Hematopoietic multipotent progenitor cell treated with erythropoietin and hydrocortisone succinate and interleukin-3 and kit ligand, for 8 days (in vitro differentiated cells): ENCODE results near the gene KCNJ3.

Source experiments
- DNase-seq: peaks from one replicate; pipeline ENCODE4 v3.0.0-alpha.2; 2015

The KCNJ3 gene

GRCh38 chr2:154707994-154708575, 9.6 kb downstream of the KCNJ3 start:
- no peak for DNase-seq

DNA sequence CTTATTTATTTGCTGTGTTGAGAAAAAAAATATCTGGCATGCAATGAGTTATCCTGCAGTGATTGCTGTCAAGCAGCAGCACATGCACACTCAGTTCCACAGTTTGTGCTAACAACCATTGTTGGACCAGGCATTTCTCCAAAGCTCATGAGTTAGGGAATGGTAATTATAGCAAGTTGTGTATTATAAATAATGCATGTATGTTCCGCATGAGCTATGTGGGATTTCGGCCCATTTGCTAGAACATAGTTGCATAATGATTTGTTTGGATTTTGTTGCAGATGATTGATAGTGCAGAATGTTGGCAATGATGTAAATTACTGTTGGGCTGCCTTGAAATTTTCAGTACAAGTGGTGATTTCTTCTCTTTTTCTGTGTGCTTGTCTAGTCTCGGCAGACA, 10.7 kb downstream of the KCNJ3 start:
- DNase-seq, result no peak

DNA sequence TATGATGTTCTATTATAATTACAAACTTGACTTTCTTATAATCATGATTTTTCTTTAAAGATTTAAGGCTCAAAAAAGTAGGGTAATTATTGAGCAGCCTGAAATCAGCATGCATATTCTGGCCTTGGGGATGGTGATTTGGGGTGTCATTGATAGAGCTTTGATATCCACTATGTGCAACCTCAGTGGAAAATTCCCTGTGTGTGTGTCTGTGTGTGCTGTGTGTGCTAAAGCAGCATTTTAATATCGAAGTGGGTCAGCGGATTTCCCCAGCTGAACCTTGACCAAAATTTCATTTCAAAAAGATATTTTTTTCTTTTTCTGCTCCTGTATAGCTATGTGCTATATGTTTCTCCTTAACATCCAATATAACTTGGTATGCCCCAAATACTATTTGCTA, 11.6 kb downstream of the KCNJ3 start:
- DNase-seq, result no peak

GRCh38 chr2:154710685-154711084, 12.2 kb downstream of the KCNJ3 start:
- DNase-seq, result no peak

DNA sequence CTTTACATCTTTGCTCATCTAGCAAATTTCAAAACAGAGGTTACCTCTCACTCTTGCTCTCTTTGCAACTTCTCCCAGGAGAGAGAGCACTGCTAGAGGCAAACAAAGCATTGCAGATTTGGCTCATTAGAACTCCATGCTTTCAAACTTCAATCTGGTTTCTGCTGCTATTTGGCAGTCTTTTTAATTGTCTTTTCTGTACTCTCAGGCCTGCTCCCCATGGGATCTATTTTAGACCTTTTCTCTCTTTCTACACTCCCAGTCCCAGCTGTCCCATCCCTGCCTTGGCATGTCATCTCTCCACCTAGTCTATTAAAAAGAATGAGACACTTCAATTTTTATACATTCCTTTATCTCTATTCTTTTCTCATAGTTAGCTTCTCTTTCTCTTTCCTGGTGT, 15.2 kb downstream of the KCNJ3 start:
- no peak for DNase-seq

DNA sequence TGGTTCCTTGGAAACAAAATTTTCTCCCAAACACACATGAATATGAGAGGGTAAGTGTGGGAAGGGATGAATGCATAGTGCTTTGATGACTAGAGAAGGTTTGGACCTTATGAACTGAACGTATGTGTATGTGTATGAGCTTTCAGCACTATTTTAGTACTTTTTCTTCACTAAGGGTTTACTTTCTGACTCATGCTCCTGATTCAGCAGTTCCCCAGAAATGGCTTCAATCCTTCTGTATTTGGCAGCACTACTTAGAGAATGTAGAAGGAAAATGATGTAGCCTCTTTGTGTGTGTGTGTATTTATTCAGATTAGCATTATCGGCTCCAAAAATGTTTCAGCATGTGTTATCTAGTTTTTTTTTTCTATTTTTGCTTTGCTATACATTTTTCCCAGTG, 22.2 kb downstream of the KCNJ3 start:
- DNase-seq, result no peak

DNA sequence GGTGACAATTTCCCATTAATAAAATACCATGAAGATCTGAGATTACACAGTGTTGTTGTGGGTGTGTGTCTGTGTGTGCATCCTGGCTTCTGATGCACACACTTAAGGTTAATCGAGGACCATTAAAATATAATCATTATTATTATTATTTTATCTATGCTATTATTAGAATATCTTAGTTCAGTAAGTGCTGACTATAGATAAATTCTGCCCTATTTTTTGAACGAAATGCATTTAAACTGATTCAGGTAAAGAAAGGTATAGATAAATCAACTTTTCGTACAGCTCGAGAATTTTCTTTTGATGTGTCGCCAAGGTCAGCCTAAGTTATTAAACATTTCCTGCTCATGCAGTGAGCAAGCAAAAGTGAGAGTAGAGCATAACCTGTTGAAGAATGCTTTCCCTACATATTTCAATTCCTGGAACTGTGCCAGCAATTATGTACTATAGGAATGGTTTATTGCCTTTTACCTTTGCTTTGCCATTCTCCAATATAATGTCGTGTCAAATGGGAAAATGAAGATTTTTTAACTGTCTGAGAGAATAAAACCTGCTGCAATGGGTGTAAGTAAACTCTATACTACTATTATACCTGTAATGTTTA, 25.8 kb downstream of the KCNJ3 start:
- no peak for DNase-seq

DNA sequence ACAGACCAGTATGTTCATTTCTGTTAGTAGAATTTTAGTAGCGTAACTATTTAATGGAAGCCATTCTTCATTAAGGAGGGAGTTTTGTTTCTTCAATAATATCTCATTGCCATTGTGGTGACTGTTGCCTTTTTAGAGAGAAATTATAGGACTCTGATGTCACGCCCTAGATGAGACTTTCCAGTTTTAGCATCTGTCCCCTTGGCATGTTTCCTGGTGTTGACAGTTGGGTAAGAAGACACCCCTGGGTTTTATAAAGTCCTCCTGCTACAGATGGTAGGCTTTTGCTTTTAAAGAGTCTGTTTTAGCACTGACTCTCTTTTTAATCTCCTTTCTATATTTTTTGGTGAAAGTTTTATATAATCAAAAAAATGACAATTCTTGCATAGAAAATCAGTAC, 41.9 kb downstream of the KCNJ3 start:
- no peak for DNase-seq

DNA sequence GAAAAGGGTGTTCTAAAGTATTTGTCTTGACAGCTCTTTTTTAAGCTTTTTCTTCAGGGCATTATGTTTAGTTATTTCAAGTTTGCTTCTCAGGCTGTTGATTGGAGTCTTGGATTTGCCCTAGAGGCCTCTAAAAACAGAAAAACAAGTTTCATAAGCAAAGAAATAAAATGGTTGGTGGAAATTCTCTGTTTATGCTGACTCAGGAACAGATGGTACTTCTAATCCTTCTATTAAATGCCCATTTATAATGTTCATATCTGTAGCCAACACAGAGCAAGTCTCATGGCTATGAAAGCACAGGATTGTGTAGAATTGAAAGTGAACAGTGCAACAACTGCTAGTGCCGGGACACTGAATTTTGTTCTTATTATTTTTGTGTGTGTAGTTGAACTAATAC, 60.4 kb downstream of the KCNJ3 start:
- DNase-seq, result no peak

DNA sequence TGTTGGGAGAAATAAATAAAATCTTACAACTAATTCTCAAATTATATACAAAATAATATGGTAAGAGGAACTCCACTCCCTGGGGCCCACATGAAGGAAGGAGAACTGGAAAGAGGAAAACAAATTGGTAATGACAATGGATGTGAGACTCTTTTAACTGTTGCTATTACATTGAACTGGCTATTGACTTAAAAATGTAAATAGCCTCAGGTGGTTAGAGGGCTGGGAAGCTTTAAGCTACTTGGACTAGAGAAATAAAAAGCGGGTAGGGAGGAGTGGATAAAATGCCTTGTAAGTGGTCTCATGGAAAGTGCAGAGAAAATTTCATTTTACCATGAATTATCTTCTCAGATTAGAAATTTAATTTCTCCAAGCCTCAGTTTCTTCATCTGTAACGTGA, 64.1 kb downstream of the KCNJ3 start:
- no peak for DNase-seq

GRCh38 chr2:154771664-154772284, 73.3 kb downstream of the KCNJ3 start:
- DNase-seq, result no peak

DNA sequence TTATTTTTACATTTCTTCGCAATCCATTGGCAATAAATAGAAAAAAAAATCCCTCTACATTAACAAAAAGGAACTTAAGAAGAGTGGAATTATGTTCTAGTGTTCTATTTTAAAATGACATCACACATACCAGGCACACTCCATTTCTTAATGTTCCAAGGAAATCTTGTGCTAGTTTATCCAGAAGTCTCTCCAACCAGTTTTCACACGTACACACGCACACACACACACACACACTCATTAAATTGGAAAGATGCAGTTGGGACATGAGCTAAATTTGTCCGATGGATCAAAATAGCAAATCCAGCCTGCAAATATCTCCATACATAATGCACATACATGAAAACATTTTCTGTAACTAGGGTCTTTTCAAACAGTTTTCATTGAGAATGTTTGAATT, 78.3 kb downstream of the KCNJ3 start:
- DNase-seq, result no peak

- no peak for DNase-seq
Measured at GRCh38 chr2:154794406-154794805, 95.9 kb downstream of the KCNJ3 start.

DNA sequence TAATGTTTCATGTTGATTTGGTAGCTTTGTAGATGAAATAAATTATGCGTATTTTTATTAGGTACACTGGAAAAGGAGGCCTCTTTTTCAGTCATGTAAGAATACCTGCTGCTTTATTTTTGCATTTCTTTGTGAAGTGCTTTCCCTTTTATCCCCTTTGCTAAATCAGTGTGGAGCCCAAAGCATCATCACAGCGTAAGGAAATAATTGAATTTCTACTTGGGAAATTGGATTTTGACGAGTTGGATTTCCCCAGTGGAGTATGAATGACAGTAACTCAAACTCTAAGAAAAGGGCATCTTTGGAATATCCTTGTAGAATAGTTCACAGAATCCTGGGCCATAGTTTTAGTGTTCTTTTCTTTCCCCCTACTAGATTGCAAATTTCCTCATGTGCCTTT, 97.2 kb downstream of the KCNJ3 start:
- DNase-seq, result no peak

GRCh38 chr2:154804451-154804850, 106.0 kb downstream of the KCNJ3 start:
- DNase-seq, result no peak

GRCh38 chr2:154813636-154814035, 115.1 kb downstream of the KCNJ3 start:
- no peak for DNase-seq

DNA sequence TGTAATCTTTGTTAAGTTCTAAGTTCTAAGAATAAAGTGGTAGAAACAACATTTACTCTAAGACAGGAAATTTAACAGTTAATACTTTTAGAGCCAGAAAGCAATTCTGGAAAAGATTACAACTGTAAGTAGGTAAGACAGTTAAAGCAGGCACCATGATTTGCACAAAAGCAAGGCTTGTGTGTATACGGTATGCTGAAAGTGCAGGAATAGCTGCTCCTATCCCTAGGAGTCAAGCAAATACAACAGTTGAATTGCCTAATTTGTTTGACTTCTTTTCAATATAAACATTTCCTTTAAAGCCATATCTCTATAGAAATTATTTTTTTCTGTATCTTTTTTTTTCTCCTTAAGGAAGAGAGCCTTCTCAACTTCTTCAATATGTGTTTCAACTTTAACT, 116.4 kb downstream of the KCNJ3 start:
- DNase-seq, result no peak

DNA sequence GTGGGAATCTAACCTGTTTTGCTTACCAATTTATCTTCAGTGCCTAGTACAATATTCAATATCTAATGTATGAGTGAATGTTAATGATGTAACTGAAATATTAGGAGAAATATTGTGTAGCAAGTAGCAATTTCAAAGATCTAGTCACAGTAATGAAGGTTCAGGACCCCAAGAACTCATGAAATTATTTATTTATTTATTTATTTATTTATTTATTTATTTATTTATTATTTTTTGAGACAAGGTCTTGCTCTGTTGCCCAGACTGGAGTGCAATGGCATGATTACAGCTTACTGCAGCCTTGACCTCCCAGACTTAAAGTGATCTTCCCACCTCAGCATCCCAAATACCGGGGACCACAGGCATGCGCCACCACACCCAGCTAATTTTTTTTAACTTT, 126.9 kb downstream of the KCNJ3 start:
- no peak for DNase-seq

- no peak for DNase-seq
Measured at GRCh38 chr2:154826827-154827226, 128.3 kb downstream of the KCNJ3 start.

DNA sequence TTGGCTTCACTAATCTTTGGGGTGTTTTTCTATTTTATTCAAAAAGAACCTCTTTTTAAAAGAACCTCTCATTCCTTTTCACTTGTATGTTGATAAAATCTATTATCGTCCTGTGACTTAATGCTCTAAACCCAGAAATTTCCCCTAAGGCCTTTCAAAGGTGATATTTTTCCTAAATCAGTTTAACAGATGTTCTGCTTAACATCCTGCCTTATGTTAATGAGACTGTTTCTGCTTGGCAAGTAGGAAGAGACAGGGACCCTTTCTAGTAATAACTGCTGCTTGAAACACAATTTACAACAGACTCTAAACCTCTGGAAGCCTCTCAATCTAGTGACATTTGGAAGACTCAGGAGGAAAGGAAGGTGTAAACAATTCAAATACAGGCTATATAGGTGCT, 128.8 kb downstream of the KCNJ3 start:
- DNase-seq, result no peak

DNA sequence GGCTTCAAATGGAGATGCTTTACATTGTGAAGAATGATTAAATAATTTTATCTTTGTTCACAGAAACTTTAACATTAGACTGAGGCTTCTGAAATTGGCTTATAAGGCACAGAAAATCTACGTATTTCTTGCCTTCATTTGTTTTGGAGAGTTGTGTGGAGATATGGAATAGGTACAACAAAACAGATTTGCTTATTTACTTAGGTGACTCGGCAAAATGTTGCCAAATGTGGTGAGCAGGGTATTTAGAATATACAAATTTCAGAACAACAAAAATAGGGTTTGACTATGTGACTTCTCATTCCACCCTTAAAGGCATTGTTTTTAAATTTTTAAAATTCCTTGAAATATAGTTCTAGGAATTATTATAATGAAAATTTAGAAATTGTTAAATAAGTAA, 134.2 kb downstream of the KCNJ3 start:
- no peak for DNase-seq

DNA sequence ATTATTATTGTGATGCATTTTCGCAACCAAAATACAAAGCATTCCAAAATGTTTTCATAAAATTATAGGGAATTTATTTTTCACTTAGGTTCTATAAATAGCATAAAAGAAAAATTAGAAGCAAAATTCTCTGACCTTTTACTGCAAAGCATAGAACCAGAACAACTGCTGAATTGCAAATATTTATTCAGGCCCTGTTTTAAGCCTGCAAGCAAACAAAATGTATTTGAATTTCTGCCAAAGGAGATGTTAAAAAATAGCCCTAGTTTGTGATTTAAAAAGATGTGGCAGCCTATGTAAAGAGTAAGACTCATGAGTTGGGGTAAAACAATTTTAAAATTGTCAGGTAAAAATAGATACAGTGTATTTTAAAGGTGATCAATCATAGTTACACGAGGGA, 138.1 kb downstream of the KCNJ3 start:
- DNase-seq, result no peak

GRCh38 chr2:154837035-154837434, 138.5 kb downstream of the KCNJ3 start:
- DNase-seq, result no peak

DNA sequence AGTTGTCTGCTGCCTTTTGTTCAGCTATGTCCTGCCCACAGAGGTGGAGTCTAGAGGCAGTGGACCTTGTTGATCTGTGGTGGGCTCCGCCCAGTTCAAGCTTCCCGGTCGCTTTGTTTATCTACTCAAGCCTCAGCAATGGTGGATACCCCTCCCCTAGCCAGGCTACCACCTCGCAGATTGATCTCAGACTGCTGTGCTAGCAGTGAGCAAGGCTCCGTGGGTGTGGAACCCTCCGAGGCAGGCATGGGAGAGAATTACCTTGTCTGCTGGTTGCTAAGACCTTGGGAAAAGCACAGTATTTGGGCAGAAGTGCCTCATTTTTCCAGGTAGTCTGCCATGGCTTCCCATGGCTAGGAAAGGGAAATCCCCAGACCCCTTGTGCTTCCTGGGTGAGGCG, 146.0 kb downstream of the KCNJ3 start:
- DNase-seq, result no peak

GRCh38 chr2:154846842-154847241, 148.3 kb downstream of the KCNJ3 start:
- DNase-seq, result no peak
